GM18951 (cell line): ENCODE results near the gene GUCA2A.

Source experiments
- POLR2A ChIP-seq: IDR thresholded peaks from 4 replicates; pipeline ENCODE4 v1.6.1; 2011; ENCODE audit warnings: mild to moderate bottlenecking; ENCODE audit not compliant: insufficient read length, insufficient read depth; ENCODE audit errors: extremely low read depth
- in situ Hi-C: fragments of 300-500 bp; cut with MboI; formaldehyde crosslinking; loops from one replicate; pipeline ENCODE4 v1.12.0; 2022; ENCODE audit warnings: low sequenced_read_pairs, mixed read lengths, inconsistent platforms; ENCODE audit not compliant: unreplicated experiment

Gene GUCA2A

DNA sequence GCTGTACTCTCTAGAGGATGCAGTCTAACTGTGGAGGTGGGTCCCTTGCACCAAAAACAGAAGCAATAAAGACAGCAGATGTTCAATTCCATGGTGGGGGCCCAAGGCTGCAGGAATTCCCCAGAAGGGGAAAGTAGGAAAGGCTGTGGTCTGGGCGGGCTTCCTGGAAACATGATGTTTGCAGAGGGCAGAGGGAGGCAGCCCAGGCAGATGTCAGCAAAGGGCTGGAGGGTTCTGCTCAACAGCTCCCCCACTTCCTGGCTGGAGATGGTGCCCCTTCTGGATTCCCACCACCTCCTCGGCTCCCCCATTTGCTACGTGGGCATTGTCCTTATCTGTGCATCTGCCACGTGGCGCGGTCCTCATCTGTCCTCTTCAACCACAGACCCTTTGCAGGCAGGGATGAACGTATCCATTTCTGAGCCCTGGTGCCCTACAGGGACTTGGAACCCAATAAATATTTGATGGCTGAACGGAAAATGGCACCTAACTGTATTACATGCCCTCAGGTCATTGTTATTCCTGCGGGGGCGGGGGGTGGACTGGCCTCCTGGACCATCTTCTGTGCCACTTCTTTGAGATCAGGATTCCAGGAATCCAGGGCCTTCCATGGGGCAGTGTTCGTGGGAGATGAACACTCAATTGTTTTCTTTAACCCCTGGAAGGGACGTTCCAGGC, 19.7 kb downstream of the GUCA2A start:
- TF ChIP-seq POLR2A, result no peak
- in situ Hi-C loops, result loop anchor here (25.0 kb wide), 1 partner anchor 583 kb away; no protein-coding TSS in a partner anchor

- in situ Hi-C loops, result loop anchor here (25.0 kb wide), 1 partner anchor 582 kb away; no protein-coding TSS in a partner anchor
- no peak for TF ChIP-seq POLR2A
Observed at GRCh38 chr1:42143896-42144710, 20.4 kb downstream of the GUCA2A start.

DNA sequence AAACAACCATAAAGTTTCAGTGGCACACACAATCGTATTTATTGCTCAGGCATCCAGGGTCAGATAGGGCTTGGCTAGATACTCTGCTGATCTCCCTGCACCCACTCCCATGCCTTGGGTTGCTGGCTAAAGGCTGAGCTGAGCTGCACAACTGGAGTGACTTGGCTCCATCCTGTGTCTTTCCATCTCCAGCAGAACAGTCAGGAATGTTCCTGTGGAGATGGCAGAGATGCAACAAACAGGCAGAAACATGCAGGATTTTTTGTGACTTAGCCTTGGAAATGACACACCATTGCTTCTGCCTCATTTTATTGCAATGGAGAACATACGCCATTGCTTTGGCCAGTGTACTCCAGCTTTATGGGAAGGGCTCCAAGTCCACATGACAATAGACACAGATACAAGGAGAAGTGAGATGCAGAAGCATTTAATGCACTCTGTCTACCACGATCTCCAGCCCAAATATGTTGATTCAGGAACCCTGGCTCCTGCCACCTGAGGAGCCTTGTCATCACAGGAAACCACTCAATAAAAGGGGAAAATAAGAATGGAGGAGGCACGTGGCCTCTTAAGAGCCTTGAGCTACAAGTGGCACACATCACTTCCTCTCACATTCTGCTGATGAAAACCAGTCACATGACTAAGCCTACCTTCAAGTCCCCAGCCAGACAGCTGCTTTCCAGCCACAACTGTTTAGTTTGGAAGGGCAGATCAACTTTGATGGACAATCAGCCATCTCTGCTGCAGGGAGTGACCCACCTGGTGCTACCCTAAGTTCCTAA, 21.5 kb downstream of the GUCA2A start:
- in situ Hi-C loops, result loop anchor here (25.0 kb wide), 1 partner anchor 581 kb away; no protein-coding TSS in a partner anchor
- TF ChIP-seq POLR2A, result no peak

- TF ChIP-seq POLR2A, result no peak
- in situ Hi-C loops, result loop anchor here (25.0 kb wide), 1 partner anchor 580 kb away; no protein-coding TSS in a partner anchor
Observed at GRCh38 chr1:42141978-42142377, 22.6 kb downstream of the GUCA2A start.

GRCh38 chr1:42140191-42140590, 24.4 kb downstream of the GUCA2A start:
- in situ Hi-C loops, result loop anchor here (25.0 kb wide), 1 partner anchor 578 kb away; no protein-coding TSS in a partner anchor
- TF ChIP-seq POLR2A, result no peak

DNA sequence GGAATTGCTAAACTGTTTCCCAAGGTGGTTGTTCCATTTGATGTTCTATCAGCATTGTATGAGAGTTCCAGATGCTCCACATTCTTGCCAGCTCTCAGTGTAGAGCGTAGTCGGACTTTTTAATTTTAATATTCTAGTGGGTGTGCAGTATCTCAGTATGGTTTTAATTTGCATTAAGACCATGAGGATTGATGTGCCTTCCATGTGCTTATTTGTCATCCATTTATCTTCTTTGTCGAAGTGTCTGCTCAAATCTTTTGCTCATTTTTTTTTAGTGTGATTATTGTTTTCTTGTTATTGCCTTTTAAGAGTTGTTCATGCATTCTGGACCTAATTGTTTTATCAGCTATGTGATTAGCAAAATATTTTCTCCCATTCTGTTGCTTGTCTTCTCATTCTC, 25.1 kb downstream of the GUCA2A start:
- TF ChIP-seq POLR2A, result no peak
- in situ Hi-C loops, result loop anchor here (25.0 kb wide), 1 partner anchor 577 kb away; no protein-coding TSS in a partner anchor

DNA sequence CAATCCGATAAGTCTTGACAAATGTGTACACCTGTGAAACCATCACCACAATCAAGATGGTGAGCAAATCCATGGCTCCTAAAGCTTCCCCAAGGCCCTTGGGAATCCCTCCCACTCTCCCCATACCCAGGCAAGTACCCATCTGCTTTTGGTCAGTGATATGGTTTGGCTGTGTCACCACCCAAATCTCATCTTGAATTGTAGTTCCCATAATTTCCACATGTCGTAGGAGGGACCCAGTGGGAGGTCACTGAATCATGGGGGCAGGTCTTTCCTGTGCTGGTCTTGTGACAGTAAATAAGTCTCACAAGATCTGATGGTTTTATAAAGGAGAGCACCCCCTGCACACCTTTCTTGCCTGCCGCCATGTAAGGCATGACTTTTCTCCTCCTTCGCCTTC, 26.0 kb downstream of the GUCA2A start:
- in situ Hi-C loops, result loop anchor here (25.0 kb wide), 1 partner anchor 576 kb away; no protein-coding TSS in a partner anchor
- TF ChIP-seq POLR2A, result no peak

DNA sequence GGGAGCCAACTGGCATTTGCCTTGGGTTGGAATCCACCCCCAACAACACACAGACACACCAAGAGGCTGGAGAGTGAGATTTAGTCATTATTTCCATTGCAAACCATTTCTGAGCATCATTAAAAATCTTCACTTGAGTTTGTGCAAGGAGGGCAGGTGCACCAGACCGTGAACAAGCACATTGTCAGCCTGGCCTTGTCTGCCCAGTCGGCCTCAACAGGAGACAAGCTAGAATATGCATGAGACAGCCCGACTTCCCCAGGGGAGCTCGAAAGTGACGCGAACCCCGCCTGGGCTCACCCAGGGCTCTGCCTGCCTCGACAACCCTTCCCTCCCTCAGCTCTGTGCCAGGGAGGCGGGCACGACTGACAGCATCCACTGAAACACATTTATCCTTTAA, 26.8 kb downstream of the GUCA2A start:
- no peak for TF ChIP-seq POLR2A
- in situ Hi-C loops, result loop anchor here (25.0 kb wide), 1 partner anchor 575 kb away; no protein-coding TSS in a partner anchor

DNA sequence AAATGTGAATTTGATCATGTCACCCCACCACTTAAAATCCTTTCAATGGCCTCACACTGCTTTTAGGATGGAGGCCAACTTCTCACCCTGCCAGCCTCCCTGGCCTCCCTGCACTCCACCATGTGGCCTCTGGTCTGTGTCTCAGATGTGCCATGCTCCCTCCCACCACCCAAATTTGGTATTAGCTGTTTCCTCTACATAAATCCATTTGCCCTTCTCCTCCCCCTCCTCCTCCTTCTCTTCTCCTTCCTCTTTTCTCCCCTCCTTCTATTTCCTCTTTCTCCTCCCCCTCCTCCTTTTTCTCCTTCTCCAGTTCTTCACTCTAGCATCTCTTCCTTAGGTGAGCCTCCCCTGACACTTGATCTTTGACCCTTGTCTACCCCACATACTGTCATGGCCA, 28.1 kb downstream of the GUCA2A start:
- in situ Hi-C loops, result loop anchor here (25.0 kb wide), 1 partner anchor 574 kb away; no protein-coding TSS in a partner anchor
- TF ChIP-seq POLR2A, result no peak

GRCh38 chr1:42135426-42135825, 29.1 kb downstream of the GUCA2A start:
- in situ Hi-C loops, result loop anchor here (25.0 kb wide), 1 partner anchor 573 kb away; no protein-coding TSS in a partner anchor

GRCh38 chr1:42133809-42134526, 30.6 kb downstream of the GUCA2A start:
- in situ Hi-C loops, result loop anchor here (25.0 kb wide), 1 partner anchor 572 kb away; no protein-coding TSS in a partner anchor
- TF ChIP-seq POLR2A, result no peak

More at GRCh38 chr1:42135426-42135825, 29.1 kb downstream of the GUCA2A start:
- no peak for TF ChIP-seq POLR2A

DNA sequence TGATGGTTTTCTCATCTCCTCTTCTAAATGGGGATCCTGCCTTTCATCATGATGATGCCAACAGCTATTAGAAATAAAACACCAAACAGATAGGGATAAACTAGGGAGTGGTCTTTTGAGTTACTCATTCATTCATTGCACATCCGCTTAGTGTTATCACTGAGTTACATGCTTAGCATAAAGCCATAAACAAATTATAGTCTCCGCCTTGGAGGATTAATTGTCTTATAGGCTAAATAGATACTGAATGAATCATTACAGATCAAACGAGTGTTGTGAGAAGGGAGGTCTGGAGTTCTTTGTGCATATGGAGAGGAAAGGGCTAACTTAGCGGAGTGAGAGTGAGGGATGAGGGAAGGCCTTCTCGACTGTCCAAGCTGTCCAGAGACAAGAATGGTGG, 31.2 kb downstream of the GUCA2A start:
- no peak for TF ChIP-seq POLR2A
- in situ Hi-C loops, result loop anchor here (25.0 kb wide), 1 partner anchor 571 kb away; no protein-coding TSS in a partner anchor

DNA sequence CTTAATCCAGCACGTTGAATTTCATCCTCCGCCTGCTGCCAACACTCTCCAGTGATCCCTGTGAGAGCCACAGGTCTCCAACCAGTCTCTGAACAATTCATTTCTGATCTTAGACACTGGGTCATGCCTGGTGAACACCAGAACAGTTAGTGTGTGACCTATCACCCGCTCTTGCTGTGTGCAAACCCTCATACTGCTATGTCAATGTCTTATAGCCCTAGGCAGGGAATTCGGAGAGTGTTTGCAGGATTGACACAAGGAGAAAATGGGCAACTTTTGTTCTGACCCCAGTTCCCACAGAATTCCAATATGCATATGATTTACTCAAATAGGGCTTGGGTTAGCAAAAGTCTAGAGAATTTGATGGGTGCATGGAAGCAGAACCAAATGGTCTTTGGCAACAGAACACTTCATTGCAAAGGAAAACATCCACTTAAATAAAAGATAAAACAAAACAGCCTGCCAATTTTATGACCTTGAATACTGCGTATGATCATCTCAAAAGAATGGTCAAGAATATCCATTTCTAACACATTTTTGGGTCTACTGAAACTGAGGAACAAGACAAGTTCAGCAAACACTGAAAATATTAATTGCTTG, 34.4 kb downstream of the GUCA2A start:
- no peak for TF ChIP-seq POLR2A
- in situ Hi-C loops, result loop anchor here (25.0 kb wide), 1 partner anchor 568 kb away; no protein-coding TSS in a partner anchor
